Stomach (tissue), 4 donors: Measurements from ENCODE around the gene VCX3B.

Experiments
- EP300 ChIP-seq: sonication (generic); formaldehyde crosslinking; IDR thresholded peaks from one replicate; pipeline ENCODE4 v1.6.1; 2017; ENCODE audit warnings: antibody characterized with exemption
- POLR2A ChIP-seq, 4 donors: fragments of 450-650 bp; IDR thresholded peaks; one replicate each; pipeline ENCODE4 v1.6.1; 2016; ENCODE audit warnings: antibody characterized with exemption in 4 of 4, control low read depth in 2 of 4, mild to moderate bottlenecking in 1 of 4, moderate library complexity in 1 of 4
- POLR2AphosphoS5 ChIP-seq, 3 donors: sonication (generic); formaldehyde crosslinking; IDR thresholded peaks; one replicate each; pipeline ENCODE4 v1.6.1; 2016; ENCODE audit warnings: antibody characterized with exemption in 3 of 3
- TF ChIP-seq, protein P1 (sequence below), 7 experiments: fragments of 450-650 bp in 4 of 7; fragments of 200-600 bp in 3 of 7; sonication (generic) in 3 of 7; IDR thresholded peaks; one replicate each; pipeline ENCODE4 v1.5.1; 2016 to 2019; ENCODE audit warnings: antibody characterized with exemption in 7 of 7, control low read depth in 2 of 7, mild to moderate bottlenecking in 1 of 7

DNA sequence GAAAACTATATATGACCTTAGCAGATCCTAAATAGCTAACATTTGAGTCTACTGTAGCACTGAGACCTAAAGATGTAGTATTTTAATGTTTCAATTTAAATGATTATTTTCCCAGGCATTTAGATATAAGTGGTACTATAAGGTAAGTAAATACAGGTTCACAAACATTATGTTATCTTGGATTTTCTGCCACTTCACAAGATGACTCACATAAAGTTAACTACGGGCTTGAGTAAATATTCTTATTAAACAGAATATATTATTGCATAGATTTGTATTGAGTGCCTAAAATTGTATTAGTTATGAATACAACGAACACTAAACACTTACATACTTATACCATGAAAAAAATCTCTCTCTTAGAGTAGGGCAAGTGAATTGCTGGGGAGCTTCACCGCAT, 34.2 kb upstream of the VCX3B start:
- TF ChIP-seq, protein P1, sequence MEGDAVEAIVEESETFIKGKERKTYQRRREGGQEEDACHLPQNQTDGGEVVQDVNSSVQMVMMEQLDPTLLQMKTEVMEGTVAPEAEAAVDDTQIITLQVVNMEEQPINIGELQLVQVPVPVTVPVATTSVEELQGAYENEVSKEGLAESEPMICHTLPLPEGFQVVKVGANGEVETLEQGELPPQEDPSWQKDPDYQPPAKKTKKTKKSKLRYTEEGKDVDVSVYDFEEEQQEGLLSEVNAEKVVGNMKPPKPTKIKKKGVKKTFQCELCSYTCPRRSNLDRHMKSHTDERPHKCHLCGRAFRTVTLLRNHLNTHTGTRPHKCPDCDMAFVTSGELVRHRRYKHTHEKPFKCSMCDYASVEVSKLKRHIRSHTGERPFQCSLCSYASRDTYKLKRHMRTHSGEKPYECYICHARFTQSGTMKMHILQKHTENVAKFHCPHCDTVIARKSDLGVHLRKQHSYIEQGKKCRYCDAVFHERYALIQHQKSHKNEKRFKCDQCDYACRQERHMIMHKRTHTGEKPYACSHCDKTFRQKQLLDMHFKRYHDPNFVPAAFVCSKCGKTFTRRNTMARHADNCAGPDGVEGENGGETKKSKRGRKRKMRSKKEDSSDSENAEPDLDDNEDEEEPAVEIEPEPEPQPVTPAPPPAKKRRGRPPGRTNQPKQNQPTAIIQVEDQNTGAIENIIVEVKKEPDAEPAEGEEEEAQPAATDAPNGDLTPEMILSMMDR (IDR thresholded peaks at IDR 0.05) = no peak
- TF ChIP-seq POLR2AphosphoS5 (IDR thresholded peaks at IDR 0.05) (no peak), POLR2A (IDR thresholded peaks at IDR 0.05) (no peak), EP300 (no peak)
